HG03064 (cell line): ENCODE measurements around the gene HEY2.
A peak's percentile ranks its signal among the peaks of the same experiment; 100 is the strongest.
"Not testable (repeated sequence)": the region's sequence is repeated elsewhere in the genome, so short reads cannot be mapped to it uniquely, and the experiment has no call there.

Source experiments
- ATAC-seq: cut with Tn5 transposase; IDR thresholded peaks from one replicate; pipeline ENCODE4 v1.9.1; 2021; ENCODE audit warnings: low read depth; ENCODE audit not compliant: unreplicated experiment

Gene HEY2

GRCh38 chr6:125764121-125764671 is 14.8 kb downstream of the HEY2 start:
- ATAC-seq: no peak

- ATAC-seq: no peak
These were observed 16.5 kb downstream of the HEY2 start for GRCh38 chr6:125765944-125766343.

- no peak for ATAC-seq
These were observed 17.2 kb downstream of the HEY2 start for GRCh38 chr6:125766641-125767040.

DNA sequence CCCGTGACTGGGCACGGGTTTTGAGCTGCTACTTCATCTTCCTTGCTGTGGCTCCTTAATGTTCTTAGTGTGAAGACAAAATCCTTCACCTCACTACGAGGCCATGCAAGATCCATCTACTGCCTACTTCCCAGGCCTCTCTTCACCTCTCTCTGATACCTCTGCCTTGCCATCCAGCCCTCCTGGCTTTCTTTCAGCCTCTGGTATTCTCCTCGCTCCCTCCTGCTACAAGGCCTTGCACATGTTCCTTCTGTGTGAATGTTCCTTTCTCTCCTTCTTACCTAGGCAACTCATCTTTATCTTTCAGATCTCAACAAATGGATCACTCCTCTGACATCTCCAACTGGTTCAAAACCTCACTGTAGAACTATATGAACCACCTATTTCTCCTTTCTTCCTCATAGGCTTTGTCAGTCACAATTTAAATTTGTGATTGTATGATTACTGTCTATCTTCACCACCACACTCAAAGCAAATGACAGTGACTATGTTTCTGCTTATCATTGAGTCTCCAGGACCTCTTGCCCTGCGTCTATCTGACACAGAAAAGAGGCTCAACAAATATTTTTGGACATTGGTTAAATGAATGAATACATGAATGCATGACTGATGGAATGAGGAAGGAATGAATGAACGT is 19.8 kb downstream of the HEY2 start:
- no peak for ATAC-seq

DNA sequence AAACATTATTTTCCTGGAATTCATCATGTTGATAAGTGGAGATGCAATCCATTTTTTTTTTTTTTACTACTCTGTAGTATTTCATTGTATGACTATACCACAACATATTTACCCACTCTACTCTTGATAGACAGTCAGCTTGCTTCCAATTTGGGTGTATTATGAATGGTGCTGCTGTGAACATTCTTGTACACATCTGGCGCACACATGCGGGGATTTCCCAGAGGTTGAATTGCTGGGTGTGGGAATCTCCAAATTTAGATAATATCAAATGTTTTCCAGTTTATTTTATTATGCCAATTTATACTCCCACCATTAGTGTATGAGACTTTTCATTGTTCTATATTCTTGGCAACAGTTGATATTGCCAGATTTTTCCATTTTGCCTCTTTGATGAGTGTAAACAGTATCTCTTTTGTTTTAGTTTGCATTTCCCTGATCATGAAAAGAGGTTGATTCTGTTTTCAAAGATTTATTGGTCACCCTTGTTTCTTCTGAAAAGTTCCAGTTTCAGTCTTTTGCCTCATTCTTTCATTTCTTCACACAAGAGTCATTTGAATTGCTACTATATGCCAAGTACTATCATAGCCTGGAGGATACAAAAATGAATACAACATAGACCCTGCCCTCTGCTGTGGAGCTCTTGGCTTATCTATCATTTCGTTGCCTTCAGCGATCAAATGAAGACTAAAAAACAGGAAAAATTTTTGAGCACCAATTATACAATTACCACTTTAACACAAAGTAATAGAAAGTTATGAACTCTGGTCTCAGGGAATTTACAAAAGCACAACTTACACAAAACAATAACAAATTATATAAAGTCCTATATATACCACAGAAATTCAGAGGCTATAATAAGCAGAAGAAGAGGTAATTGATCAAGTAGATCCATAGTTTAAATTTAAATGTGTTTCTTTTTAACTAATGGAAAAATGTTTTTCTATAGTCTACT is 24.2 kb downstream of the HEY2 start:
- ATAC-seq: no peak

DNA sequence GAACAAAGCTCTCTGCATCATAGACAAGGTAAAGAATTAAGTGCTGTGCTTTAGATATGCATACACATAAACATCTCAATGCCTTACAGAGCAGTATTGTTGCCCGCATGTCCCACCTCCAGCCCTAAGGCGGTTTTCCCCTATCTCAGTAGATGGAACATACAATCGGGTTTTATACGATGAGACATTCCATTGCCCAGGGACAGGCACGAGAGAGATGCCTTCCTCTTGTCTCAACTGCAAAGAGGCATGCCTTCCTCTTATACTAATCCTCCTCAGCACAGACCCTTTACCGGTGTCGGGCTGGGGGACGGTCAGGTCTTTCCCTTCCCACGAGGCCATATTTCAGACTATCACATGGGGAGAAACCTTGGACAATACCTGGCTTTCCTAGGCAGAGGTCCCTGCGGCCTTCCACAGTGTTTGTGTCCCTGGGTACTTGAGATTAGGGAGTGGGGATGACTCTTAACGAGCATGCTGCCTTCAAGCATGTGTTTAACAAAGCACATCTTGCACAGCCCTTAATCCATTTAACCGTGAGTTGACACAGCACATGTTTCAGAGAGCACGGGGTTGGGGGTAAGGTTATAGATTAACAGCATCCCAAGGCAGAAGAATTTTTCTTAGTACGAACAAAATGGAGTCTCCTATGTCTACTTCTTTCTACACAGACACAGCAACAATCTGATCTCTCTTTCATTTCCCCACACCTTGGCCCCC is 26.8 kb downstream of the HEY2 start:
- not testable (repeated sequence) for ATAC-seq

DNA sequence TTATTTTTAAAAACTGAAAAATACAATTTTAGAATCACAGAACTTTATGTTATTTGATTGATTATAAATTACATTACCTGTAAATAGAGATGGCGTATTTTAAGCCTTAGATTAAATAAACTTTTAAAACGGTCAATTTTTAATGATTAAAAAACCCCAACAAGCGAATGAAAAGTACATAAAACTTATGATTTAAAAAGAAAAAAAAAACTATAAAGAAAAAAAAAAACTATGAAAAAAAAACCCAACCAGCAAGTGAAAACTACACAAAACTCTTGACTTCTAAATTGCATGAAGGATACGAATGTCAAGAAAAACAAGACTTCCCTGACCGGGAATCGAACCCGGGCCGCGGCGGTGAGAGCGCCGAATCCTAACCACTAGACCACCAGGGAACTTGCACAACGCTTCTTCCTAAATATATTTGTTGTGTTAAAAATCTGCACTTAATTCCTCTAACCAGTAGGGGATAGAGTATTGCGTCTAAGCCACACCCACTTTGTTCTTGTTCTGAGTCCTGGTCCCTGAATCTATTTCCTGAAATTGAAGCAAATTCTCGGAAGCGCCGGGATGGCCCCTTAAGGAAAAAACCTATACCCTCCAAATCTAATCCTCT is 30.6 kb downstream of the HEY2 start:
- ATAC-seq: peak; percentile 78

GRCh38 chr6:125780540-125781313 is 31.3 kb downstream of the HEY2 start:
- ATAC-seq: peak; percentile 72

DNA sequence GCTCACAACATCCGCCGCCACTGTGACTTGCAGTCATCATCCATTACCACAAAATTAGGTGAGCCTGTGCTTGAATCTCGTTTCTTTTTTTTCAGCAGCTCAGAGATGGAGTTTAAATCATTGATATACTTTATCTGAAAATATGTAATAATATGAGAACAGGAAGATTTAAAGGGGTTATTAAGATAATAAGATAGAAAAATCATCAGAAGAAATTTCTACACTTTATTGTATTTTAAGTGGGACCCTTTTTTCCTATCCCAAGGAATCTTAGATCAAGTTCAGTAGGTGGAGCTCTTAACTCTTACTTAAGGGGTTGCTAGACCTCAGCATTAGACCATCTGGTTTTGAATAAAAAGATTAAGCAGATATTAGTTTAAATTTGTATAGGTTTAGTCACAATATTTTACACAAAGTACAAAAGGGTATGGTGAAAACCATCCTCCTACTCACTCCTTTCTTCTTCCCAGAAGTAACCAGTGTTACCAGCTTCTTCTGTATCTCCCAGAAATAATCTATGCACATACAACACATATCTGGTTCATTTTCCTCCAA is 32.0 kb downstream of the HEY2 start:
- peak; percentile 40 for ATAC-seq

- ATAC-seq: no peak
These were observed 34.9 kb downstream of the HEY2 start for GRCh38 chr6:125784365-125784764.

DNA sequence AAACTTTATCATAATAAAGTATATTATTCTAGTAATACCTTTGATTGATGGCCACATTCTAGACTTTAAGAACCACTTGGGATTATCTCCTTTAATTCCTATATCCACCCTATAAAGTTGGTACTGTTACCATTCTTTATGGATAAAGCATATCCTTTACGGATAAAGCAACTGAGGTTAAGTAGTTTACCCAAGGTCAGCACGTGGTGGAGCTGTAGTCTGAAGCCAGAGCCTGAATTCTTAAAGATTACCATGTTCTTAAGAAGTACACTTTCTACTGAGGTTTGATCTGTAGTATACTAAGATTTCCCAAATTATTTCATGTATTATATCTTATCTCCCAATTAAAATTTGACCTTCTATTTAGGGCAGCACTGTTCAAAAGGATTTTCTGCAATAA is 38.4 kb downstream of the HEY2 start:
- ATAC-seq: no peak

GRCh38 chr6:125789167-125789566 is 39.7 kb downstream of the HEY2 start:
- ATAC-seq: no peak

DNA sequence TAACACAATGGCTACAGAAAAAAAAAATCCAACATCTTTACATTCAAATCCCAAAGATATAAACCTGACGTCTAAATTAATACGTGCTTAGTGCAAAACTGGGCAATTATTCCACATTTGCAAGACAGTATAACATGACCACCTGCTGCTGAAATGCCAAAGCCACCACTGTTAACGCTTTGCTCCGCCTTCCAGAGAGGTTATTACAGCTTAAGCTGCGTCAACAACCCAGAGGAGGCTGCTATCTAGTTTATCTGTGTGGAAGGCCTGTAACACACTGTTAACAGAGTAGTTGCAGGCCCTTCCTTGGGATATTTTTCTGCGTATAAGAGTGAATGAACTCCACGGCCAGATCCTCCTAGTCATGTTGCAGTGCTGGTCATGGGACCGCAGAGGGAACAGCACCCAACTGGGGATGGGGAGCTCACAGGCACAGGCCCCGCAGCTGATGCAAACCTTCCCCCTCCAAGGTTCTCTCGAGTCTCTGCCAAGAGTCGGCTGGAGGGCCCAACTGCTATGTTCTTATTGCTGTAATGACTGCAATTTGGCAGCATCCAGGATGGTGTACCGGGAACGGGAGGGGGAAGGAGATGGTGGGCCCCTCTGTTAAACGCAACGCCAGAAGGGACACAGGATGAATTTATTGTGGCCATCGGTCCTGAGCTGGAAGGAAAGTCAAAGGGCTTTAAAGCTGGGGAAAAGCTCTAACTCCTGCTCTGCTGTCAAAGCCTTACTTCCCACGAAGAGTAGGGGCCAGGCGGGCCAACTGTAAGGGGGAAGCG is 40.3 kb downstream of the HEY2 start:
- ATAC-seq: no peak

- peak; percentile 71 for ATAC-seq
These were observed 41.1 kb downstream of the HEY2 start, which contains the start of gene NCOA7 for GRCh38 chr6:125790358-125791150. NCOA7 (plus strand) TSS chr6:125790960; CDS start chr6:125815355, 24,395 bp downstream.

DNA sequence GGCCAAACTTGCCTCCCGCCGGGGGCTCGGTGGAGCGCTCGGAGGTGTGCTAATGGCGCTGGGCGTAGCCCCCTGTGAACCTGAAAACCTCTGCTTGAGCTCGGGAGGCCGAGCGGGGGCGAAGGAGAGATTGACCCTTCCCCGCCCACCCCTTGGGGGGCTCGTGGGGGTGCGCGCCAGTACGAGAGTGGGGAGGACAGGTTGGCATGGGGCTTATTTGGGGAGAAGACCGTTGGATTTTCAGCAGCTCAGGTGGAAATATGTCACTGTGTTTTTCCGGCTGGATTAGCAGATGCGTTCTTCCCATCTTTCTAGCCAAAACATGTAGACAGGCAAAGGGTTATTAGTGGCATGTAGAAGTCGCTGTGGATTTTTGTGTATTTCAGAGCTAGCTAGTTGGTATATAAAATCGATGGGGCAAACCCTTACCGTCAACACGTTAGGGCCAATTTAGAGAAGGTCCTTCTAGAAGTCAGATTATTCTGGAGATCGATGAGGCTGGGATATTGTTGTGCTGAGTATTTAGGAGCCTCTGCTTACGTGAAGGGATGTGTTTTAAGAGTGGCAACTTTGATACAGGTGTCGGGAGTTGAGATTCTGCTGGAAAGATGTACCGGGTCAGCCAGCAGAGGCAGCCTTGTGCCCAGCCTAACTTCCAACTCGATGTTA is 41.9 kb downstream of the HEY2 start:
- ATAC-seq: peak; percentile 21

DNA sequence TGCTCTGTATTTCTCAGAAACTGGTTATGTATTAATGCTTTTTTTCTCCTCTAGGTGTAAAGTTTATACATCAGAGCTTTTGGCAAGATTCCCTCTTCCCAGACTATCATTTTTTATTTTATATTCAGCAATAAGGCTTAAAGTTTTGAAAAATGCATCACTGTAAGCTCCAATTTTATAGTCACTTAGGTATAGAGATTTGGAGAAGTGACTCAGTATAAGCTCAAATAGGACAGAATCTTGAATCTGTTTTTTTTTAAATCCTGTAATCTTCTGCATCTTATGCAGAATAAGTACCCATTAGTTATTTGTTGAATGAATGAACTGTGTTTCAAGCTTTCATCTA is 42.4 kb downstream of the HEY2 start:
- ATAC-seq: no peak

DNA sequence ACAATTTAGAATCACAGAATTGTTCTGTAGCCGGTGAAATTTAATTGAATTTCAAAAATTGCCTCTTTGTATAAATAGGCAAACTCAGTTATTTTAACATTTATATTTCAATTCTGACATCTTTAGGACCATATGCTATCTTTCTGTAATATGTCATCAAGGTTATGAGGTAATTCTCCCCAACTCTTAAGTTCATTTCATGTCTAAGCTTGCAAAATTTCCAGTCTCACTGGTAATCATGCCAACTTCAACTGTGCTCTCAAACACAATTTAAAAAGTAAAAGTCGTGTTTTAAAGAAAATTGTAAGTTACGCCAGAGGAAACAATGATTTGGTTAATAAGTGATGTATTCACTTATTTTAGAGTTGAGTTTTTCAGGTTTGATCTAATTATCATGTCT is 42.7 kb downstream of the HEY2 start:
- ATAC-seq: no peak
